Prostate gland (tissue), 2 donors: ENCODE data around the gene ACSM6. TPM values are rescaled to one million over a fixed set of nuclear protein-coding genes. Genes with fewer than 3 reads are reported as not detected.
"Not testable (repeated sequence)": the region's sequence is repeated elsewhere in the genome, so short reads cannot be mapped to it uniquely, and the experiment has no call there.

Source experiments
- DNase-seq: peaks from one replicate; pipeline ENCODE4 v3.0.0-alpha.2; 2019; ENCODE audit warnings: low spot score
- H3K27ac ChIP-seq, 2 donors: fragments of 200-600 bp; sonication (generic); 2 replicates each; pipeline ENCODE4 v1.5.1; 2017 to 2019
- H3K27me3 ChIP-seq: fragments of 200-600 bp; sonication (generic); replicated peaks from 2 replicates; pipeline ENCODE4 v1.5.1; 2019; ENCODE audit not compliant: insufficient read depth
- H3K36me3 ChIP-seq, 2 donors: fragments of 200-600 bp; sonication (generic); 1 replicate in 1 of 2; 2 replicates in 1 of 2; pipeline versions ENCODE4 v1.5.1 to v1.8.1; 2017 to 2019
- H3K4me1 ChIP-seq: fragments of 200-600 bp; sonication (generic); replicated peaks from 2 replicates; pipeline ENCODE4 v1.5.1; 2019
- H3K4me3 ChIP-seq, 2 donors: fragments of 200-600 bp; sonication (generic); 2 replicates each; pipeline ENCODE4 v1.5.1; 2017 to 2019
- H3K9me3 ChIP-seq: fragments of 200-600 bp; sonication (generic); 2 replicates; pipeline ENCODE4 v1.5.1; 2017
- CTCF ChIP-seq, 4 experiments: fragments of 200-600 bp in 2 of 4; fragments of 450-650 bp in 2 of 4; sonication (generic) in 2 of 4; IDR thresholded peaks; 1 replicate in 3 of 4; 2 replicates in 1 of 4; pipeline ENCODE4 v1.5.1; 2016 to 2019; ENCODE audit warnings: antibody characterized with exemption in 4 of 4, mild to moderate bottlenecking in 2 of 4, moderate library complexity in 2 of 4
- POLR2A ChIP-seq: fragments of 450-650 bp; IDR thresholded peaks from one replicate; pipeline ENCODE4 v1.6.1; 2016; ENCODE audit warnings: antibody characterized with exemption, mild to moderate bottlenecking
- POLR2AphosphoS5 ChIP-seq: sonication (generic); formaldehyde crosslinking; IDR thresholded peaks from one replicate; pipeline ENCODE4 v1.6.1; 2017; ENCODE audit warnings: antibody characterized with exemption
- WGBS: methylation state at CpG from one replicate; pipeline ENCODE4 v1.1.5; 2018; 5-methylcytosine and 5-hydroxymethylcytosine counted together
- intact Hi-C: fragments of 100-400 bp; cut with DNase I; formaldehyde crosslinking; loops from one replicate; pipeline ENCODE4 v1.14.2; 2022
- total RNA-seq, 2 donors: library from RNA; depleted of rRNA; stranded (reverse); fragments of >200 nt; gene quantifications; one replicate each; pipeline ENCODE4 v1.1.0, GENCODE V29; 2016

ACSM6 gene
- total RNA-seq, 2 donors from 2014 or later: not detected

DNA sequence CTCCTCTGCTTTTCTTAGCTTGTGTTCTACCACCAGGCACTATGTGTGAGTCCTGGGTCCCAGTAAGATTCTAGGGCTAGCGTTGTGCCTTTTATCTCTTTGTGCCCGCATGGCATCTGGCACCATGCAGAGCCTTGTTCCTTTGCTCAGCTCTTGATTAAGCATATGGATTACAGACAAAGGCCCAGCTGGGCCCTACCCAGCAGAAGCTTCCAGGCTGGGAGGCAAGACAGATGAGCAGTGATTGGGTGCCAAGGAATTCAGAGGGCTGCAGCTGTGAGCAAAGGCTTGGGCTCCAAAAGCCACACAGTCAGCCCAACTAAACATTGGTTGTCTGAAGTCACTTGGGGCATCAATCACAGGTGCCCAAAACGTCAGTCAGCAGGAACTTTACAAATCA, 2.0 kb downstream of the ACSM6 start:
- Histone ChIP-seq H3K36me3 (no peaks in the 10 kb centered on the region), H3K4me3 (no peak overlapping the region), H3K27ac (no peak overlapping the region), H3K27me3 (no peaks in the 10 kb centered on the region), H3K4me1 (no peaks in the 10 kb centered on the region), H3K9me3 (no peaks in the 10 kb centered on the region)
- intact Hi-C loops: no loop called here
- 71% methylated on average over 3 of the region's 3 CpGs for WGBS
- no peak for DNase-seq
- no peak for TF ChIP-seq POLR2A
- TF ChIP-seq POLR2AphosphoS5: no peak
- TF ChIP-seq CTCF (IDR thresholded peaks at IDR 0.05): no peak

DNA sequence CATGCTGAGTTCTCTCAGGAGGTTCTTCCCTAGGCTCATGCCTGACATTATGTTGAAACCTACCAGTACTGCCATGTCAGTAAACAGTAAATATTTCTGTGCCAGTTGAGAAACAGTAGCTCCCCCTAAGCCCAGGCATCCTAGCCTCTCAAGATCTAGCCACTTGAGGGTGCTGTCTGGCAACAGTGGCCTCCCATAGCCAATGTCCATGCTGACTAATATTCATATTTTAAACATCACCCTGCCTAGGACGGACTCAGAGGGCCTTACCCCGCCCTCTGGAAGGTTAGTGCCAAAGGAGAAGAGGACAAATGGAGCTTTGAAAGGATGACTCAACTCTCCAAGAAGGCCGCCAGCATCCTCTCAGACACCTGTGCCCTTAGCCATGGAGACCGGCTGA, 7.7 kb downstream of the ACSM6 start:
- 84% methylated on average over 4 of the region's 4 CpGs for WGBS

GRCh38 chr10:95202865-95203264, 8.8 kb downstream of the ACSM6 start:
- H3K27me3 ChIP-seq, H3K36me3 ChIP-seq, H3K9me3 ChIP-seq, H3K27ac ChIP-seq, DNase-seq, H3K4me1 ChIP-seq, intact Hi-C loops, H3K4me3 ChIP-seq: not testable (repeated sequence)
- WGBS: 95% methylated on average over 5 of the region's 5 CpGs

More for the DNA sequence above, 7.7 kb downstream of the ACSM6 start:
- H3K27ac ChIP-seq: no peak overlapping the region
- no peaks in the 10 kb centered on the region for H3K36me3 ChIP-seq
- TF ChIP-seq CTCF (IDR thresholded peaks at IDR 0.05) (no peak), POLR2A (no peak), POLR2AphosphoS5 (no peak)
- no peaks in the 10 kb centered on the region for H3K27me3 ChIP-seq
- H3K9me3 ChIP-seq: no peaks in the 10 kb centered on the region
- no peaks in the 10 kb centered on the region for H3K4me1 ChIP-seq
- intact Hi-C loops: no loop called here
- no peak for DNase-seq
- H3K4me3 ChIP-seq: no peak overlapping the region

- 63% methylated on average over 8 of the region's 8 CpGs for WGBS
- no peak overlapping the region for H3K4me3 ChIP-seq
- H3K36me3 ChIP-seq: no peaks in the 10 kb centered on the region
- no peak for DNase-seq
- H3K27ac ChIP-seq: no peak overlapping the region
- H3K27me3 ChIP-seq: no peaks in the 10 kb centered on the region
- intact Hi-C loops: no loop called here
- TF ChIP-seq POLR2A: no peak
- H3K4me1 ChIP-seq: no peaks in the 10 kb centered on the region
- H3K9me3 ChIP-seq: no peaks in the 10 kb centered on the region
These were observed 14.8 kb downstream of the ACSM6 start for GRCh38 chr10:95208702-95209391.

DNA sequence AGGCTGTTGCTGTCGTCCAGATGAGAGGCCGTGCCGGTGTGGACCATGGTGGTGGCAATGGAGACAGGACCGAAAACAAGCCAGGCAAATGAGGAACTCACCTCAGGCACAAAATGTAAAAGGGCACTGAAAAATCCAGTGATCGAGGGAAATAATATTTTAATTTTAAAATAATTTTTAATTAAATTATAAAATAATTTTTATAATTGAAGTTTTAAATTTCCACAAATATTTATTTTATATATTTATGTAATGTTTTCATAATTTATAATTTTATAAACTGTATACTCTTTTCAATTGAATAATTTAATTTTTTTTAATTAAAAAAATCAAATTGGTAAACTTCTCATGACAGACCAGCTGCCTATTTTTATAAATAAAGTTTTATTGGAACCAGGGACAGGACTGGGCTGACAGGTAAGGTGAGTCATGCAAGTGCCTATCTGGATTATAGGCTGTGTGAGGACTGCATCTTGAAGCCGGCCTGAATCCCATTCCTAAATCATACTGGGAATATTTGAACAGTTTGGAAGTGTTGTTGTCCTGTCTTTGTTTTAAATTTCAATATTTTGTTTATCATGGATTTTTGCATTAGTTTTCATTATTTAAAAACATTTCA, 15.6 kb downstream of the ACSM6 start:
- intact Hi-C loops: no loop called here
- Histone ChIP-seq H3K4me3 (no peak overlapping the region), H3K9me3 (no peaks in the 10 kb centered on the region), H3K4me1 (no peaks in the 10 kb centered on the region), H3K27ac (no peak overlapping the region), H3K27me3 (no peaks in the 10 kb centered on the region), H3K36me3 (no peaks in the 10 kb centered on the region)
- WGBS: 95% methylated on average over 6 of the region's 6 CpGs
- no peak for DNase-seq
- no peak for TF ChIP-seq POLR2A
- TF ChIP-seq POLR2AphosphoS5: no peak
- no peak for TF ChIP-seq CTCF (IDR thresholded peaks at IDR 0.05)
